ENCODE results near the gene LAGE3.

DNA sequence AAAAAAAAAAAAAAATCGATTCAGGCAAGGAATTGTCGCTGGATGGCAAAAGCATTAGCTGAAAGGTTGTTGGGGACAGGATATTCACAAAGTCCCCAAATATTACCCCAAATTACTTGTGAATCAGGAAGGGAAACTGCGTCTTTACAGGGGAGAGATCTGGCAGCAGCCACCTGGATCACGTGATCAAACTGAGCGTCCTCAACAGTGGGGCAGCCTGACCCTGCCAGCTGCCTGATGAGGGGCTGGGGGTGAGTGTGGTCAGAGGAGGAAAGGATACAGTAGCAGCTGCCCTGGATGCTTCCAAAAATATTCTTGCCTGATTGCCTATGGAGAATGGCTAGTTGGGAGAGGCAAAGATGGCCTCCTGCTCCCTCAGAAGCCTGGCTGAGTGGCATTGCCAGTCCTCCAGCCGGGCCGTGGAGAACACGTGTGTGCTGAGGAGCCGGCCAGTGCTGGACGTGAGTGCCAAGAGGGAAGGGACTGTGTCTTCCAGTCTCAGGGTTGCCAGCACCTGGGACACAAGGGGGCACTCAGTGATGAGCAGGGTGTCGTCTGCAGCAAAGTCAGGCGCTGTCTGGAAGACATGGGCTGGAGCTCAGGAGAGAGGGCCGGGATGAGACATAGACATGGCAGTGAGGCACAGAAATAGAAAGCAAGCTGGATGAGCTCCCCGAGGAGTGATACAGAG is 3.0 kb upstream of the LAGE3 start:
- TF ChIP-seq POLR2A (IDR thresholded peaks at IDR 0.05) = no peak
- TF ChIP-seq, protein P1, sequence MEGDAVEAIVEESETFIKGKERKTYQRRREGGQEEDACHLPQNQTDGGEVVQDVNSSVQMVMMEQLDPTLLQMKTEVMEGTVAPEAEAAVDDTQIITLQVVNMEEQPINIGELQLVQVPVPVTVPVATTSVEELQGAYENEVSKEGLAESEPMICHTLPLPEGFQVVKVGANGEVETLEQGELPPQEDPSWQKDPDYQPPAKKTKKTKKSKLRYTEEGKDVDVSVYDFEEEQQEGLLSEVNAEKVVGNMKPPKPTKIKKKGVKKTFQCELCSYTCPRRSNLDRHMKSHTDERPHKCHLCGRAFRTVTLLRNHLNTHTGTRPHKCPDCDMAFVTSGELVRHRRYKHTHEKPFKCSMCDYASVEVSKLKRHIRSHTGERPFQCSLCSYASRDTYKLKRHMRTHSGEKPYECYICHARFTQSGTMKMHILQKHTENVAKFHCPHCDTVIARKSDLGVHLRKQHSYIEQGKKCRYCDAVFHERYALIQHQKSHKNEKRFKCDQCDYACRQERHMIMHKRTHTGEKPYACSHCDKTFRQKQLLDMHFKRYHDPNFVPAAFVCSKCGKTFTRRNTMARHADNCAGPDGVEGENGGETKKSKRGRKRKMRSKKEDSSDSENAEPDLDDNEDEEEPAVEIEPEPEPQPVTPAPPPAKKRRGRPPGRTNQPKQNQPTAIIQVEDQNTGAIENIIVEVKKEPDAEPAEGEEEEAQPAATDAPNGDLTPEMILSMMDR (IDR thresholded peaks at IDR 0.05 in 4 of 5, conservative IDR thresholded peaks at IDR 0.05 in 1 of 5) = no peak
